Neuronal stem cell (in vitro differentiated cells): Measurements from ENCODE around the gene FGFRL1.

Experiments used
- DNase-seq: peaks from one replicate; pipeline ENCODE4 v3.0.0-alpha.2; 2013; ENCODE audit warnings: low spot score
- H2AFZ ChIP-seq: one replicate; pipeline ENCODE4 v1.6.1; 2013; ENCODE audit warnings: mild to moderate bottlenecking, low read length, inconsistent platforms
- H2AK5ac ChIP-seq: 2 replicates; pipeline ENCODE4 v1.6.1; 2013; ENCODE audit warnings: low read depth, mild to moderate bottlenecking, inconsistent platforms, low read length, moderate library complexity, mixed read lengths
- H2BK120ac ChIP-seq: 2 replicates; pipeline ENCODE4 v1.6.1; 2013; ENCODE audit warnings: low read depth, mild to moderate bottlenecking, inconsistent platforms, low read length, moderate library complexity, mixed read lengths
- H2BK12ac ChIP-seq: one replicate; pipeline ENCODE4 v1.6.1; 2013; ENCODE audit warnings: low read length, inconsistent platforms
- H2BK15ac ChIP-seq: 2 replicates; pipeline ENCODE4 v1.6.1; 2013; ENCODE audit warnings: mild to moderate bottlenecking, low read length, inconsistent platforms, mixed read lengths
- H2BK5ac ChIP-seq: one replicate; pipeline ENCODE4 v1.6.1; 2013; ENCODE audit warnings: inconsistent platforms, mild to moderate bottlenecking, low read length, moderate library complexity
- H3K14ac ChIP-seq: one replicate; pipeline ENCODE4 v1.6.1; 2013; ENCODE audit warnings: low read length, inconsistent platforms
- H3K18ac ChIP-seq: 2 replicates; pipeline ENCODE4 v1.6.1; 2013; ENCODE audit warnings: low read length, inconsistent platforms
- H3K23ac ChIP-seq: 2 replicates; pipeline ENCODE4 v1.6.1; 2013; ENCODE audit warnings: low read depth, mild to moderate bottlenecking, mixed read lengths, low read length, inconsistent platforms; ENCODE audit not compliant: poor library complexity
- H3K27ac ChIP-seq: replicated peaks from 3 replicates; pipeline ENCODE4 v1.5.1; 2013; ENCODE audit warnings: low read length, inconsistent platforms
- H3K27me3 ChIP-seq, 3 experiments: 2 replicates each; pipeline ENCODE4 v1.6.1; 2013; ENCODE audit warnings: low read length in 3 of 3, mild to moderate bottlenecking in 2 of 3, inconsistent platforms in 1 of 3, low read depth in 1 of 3, mixed read lengths in 1 of 3, moderate library complexity in 1 of 3; ENCODE audit not compliant: control insufficient read depth in 3 of 3, insufficient read depth in 3 of 3
- H3K36me3 ChIP-seq, 2 donors: replicated peaks in 1 of 2; 2 replicates each; pipeline ENCODE4 v1.6.1; 2013; ENCODE audit warnings: low read length in 2 of 2; ENCODE audit not compliant: control insufficient read depth in 2 of 2, insufficient read depth in 2 of 2
- H3K4ac ChIP-seq: 2 replicates; pipeline ENCODE4 v1.6.1; 2013; ENCODE audit warnings: inconsistent platforms, mild to moderate bottlenecking, low read length, moderate library complexity
- H3K4me1 ChIP-seq, 2 donors: 1 replicate in 1 of 2; 2 replicates in 1 of 2; pipeline ENCODE4 v1.6.1; 2013; ENCODE audit warnings: low read length in 2 of 2, low read depth in 1 of 2; ENCODE audit not compliant: control insufficient read depth in 2 of 2, insufficient read depth in 1 of 2
- H3K4me2 ChIP-seq: one replicate; pipeline ENCODE4 v1.6.1; 2013; ENCODE audit warnings: mild to moderate bottlenecking, low read length, inconsistent platforms; ENCODE audit not compliant: insufficient read depth, poor library complexity, severe bottlenecking
- H3K4me3 ChIP-seq, 2 donors: 2 replicates each; pipeline ENCODE4 v1.5.1; 2013; ENCODE audit warnings: low read length in 2 of 2, mild to moderate bottlenecking in 2 of 2, inconsistent platforms in 1 of 2, moderate library complexity in 1 of 2
- H3K79me1 ChIP-seq: one replicate; pipeline ENCODE4 v1.6.1; 2013; ENCODE audit warnings: low read depth, mild to moderate bottlenecking, inconsistent platforms, low read length, moderate library complexity
- H3K9ac ChIP-seq: one replicate; pipeline ENCODE4 v1.6.1; 2013; ENCODE audit warnings: mild to moderate bottlenecking, low read depth, low read length, inconsistent platforms; ENCODE audit not compliant: poor library complexity
- H3K9me3 ChIP-seq, 2 donors: replicated peaks in 1 of 2; 2 replicates each; pipeline versions ENCODE3 to v1.6.1; 2013; ENCODE audit warnings: low read length in 2 of 2, mild to moderate bottlenecking in 2 of 2, inconsistent platforms in 1 of 2, low read depth in 1 of 2, mixed read lengths in 1 of 2, moderate library complexity in 1 of 2; ENCODE audit not compliant: control insufficient read depth in 2 of 2, insufficient read depth in 1 of 2
- H4K8ac ChIP-seq: one replicate; pipeline ENCODE4 v1.6.1; 2013; ENCODE audit warnings: low read depth, mild to moderate bottlenecking, inconsistent platforms, low read length, moderate library complexity
- H4K91ac ChIP-seq: one replicate; pipeline ENCODE4 v1.6.1; 2013; ENCODE audit warnings: low read length, low read depth, mild to moderate bottlenecking, inconsistent platforms; ENCODE audit not compliant: poor library complexity
- WGBS, 2 donors: extraction: QIAGEN DNeasy Blood & Tissue Kit; methylation state at CpG; one replicate each; pipeline ENCODE4 v1.1.7; 2013; ENCODE audit warnings: missing lambda C conversion rate in 2 of 2, mixed read lengths in 1 of 2; ENCODE audit not compliant: insufficient read length in 2 of 2, insufficient replicate concordance in 1 of 2; ENCODE audit errors: extremely low coverage in 2 of 2; 5-methylcytosine and 5-hydroxymethylcytosine counted together

FGFRL1 gene

GRCh38 chr4:992297-993110 is 18.9 kb upstream of the FGFRL1 start:
- Histone ChIP-seq H3K4me1 (peaks cover 3 to 12% of the 10 kb centered on the region in 2 donors), H3K4me3 (peak overlapping the region in 1 of 2 donors; percentile 60)
- WGBS, 2 donors: no CpG with 5 or more reads among the region's 25 CpGs

GRCh38 chr4:993111-994029 is 18.1 kb upstream of the FGFRL1 start, which contains the start of gene SLC26A1:
Gene SLC26A1 (minus strand): TSS chr4:993404. CDS start chr4:991703, 1,701 bp downstream.
- Histone ChIP-seq H3K9me3 (peaks cover 0 to 2% of the 10 kb centered on the region in 2 donors), H4K8ac (no peak within 1 kb of the TSS), H2AFZ (peak within 1 kb of the TSS; percentile 88), H2BK15ac (no peak within 1 kb of the TSS), H3K27ac (no peak within 1 kb of the TSS), H3K14ac (no peak within 1 kb of the TSS), H3K36me3 (peaks cover 0 to 1% of the 10 kb centered on the region in 2 donors), H3K4me2 (peak within 1 kb of the TSS; percentile 18), H4K91ac (no peak within 1 kb of the TSS), H2AK5ac (peak within 1 kb of the TSS; percentile 47), H3K18ac (peak within 1 kb of the TSS; percentile 17), H3K9ac (peak within 1 kb of the TSS; percentile 44), H3K27me3 (peaks cover 6 to 31% (median 26%) of the 10 kb centered on the region in 3 experiments), H3K79me1 (peaks cover 6% of the 10 kb centered on the region), H2BK12ac (peak within 1 kb of the TSS; percentile 90), H2BK5ac (no peak within 1 kb of the TSS), H3K4ac (peak within 1 kb of the TSS; percentile 53), H3K23ac (peak within 1 kb of the TSS; percentile 75), H3K4me1 (peaks cover 3 to 12% of the 10 kb centered on the region in 2 donors), H2BK120ac (no peak within 1 kb of the TSS), H3K4me3 (peak within 1 kb of the TSS in 1 of 2 donors; percentile 60)
- no CpG with 5 or more reads among the region's 37 CpGs for WGBS, 2 donors
- DNase-seq: no peak

More at GRCh38 chr4:992297-993110, 18.9 kb upstream of the FGFRL1 start:
- Histone ChIP-seq H2BK5ac (no peak overlapping the region), H2BK12ac (no peak overlapping the region), H2AK5ac (peak overlapping the region; percentile 47), H3K4me2 (peak overlapping the region; percentile 18), H3K27me3 (peaks cover 2 to 30% (median 17%) of the 10 kb centered on the region in 3 experiments), H3K36me3 (peaks cover 0 to 1% of the 10 kb centered on the region in 2 donors), H4K8ac (no peak overlapping the region), H3K9me3 (no peaks in the 10 kb centered on the region), H2AFZ (peak overlapping the region; percentile 88), H4K91ac (no peak overlapping the region), H2BK120ac (no peak overlapping the region), H3K27ac (no peak overlapping the region), H3K9ac (no peak overlapping the region), H2BK15ac (no peak overlapping the region), H3K18ac (peak overlapping the region; percentile 8), H3K79me1 (peaks cover 8% of the 10 kb centered on the region), H3K14ac (no peak overlapping the region), H3K4ac (no peak overlapping the region), H3K23ac (peak overlapping the region; percentile 75)
- DNase-seq: no peak

GRCh38 chr4:995311-996026 is 16.0 kb upstream of the FGFRL1 start:
- Histone ChIP-seq H3K9me3 (peaks cover 2% of the 10 kb centered on the region in 2 donors), H3K4me2 (no peak overlapping the region), H2AFZ (no peak overlapping the region), H3K27me3 (peaks cover 6 to 44% (median 39%) of the 10 kb centered on the region in 3 experiments), H3K9ac (no peak overlapping the region), H3K36me3 (peaks cover 0 to 1% of the 10 kb centered on the region in 2 donors), H2BK12ac (no peak overlapping the region), H3K14ac (no peak overlapping the region), H2BK15ac (no peak overlapping the region), H3K79me1 (peaks cover 2% of the 10 kb centered on the region), H3K4ac (no peak overlapping the region), H2BK5ac (no peak overlapping the region), H4K91ac (no peak overlapping the region), H2AK5ac (peak overlapping the region; percentile 42), H3K27ac (no peak overlapping the region), H3K18ac (no peak overlapping the region), H4K8ac (no peak overlapping the region), H3K4me1 (peaks cover 4 to 21% of the 10 kb centered on the region in 2 donors), H3K23ac (no peak overlapping the region), H2BK120ac (no peak overlapping the region), H3K4me3 (no peak overlapping the region)
- no CpG with 5 or more reads among the region's 23 CpGs for WGBS, 2 donors
- DNase-seq: no peak
